WTC11 (cell line): Measurements from ENCODE around the gene KDM4C.

Experiments used
- CTCF ChIP-seq: fragments of 200-600 bp; IDR thresholded peaks from 2 replicates; pipeline ENCODE4 v1.8.0; 2022; ENCODE audit warnings: antibody characterized with exemption
- IRF1 ChIP-seq: sonication (generic); formaldehyde crosslinking; IDR thresholded peaks from 2 replicates; pipeline ENCODE4 v1.8.0; 2023; ENCODE audit warnings: missing genetic modification reagents
- NFYB ChIP-seq: sonication (generic); formaldehyde crosslinking; conservative IDR thresholded peaks from 2 replicates; pipeline ENCODE4 v1.8.0; 2022; ENCODE audit warnings: low read depth, missing genetic modification reagents
- SP1 ChIP-seq: sonication (generic); formaldehyde crosslinking; conservative IDR thresholded peaks from 2 replicates; pipeline ENCODE4 v1.8.1; 2022; ENCODE audit warnings: missing genetic modification reagents
- USF1 ChIP-seq: sonication (generic); formaldehyde crosslinking; IDR thresholded peaks from 2 replicates; pipeline ENCODE4 v1.8.0; 2022; ENCODE audit warnings: mild to moderate bottlenecking, missing genetic modification reagents

- no peak for TF ChIP-seq NFYB (CRISPR knock-in tag)
- TF ChIP-seq USF1 (CRISPR knock-in tag): no peak
- no peak for TF ChIP-seq SP1 (CRISPR knock-in tag)
- no peak for TF ChIP-seq CTCF
- TF ChIP-seq IRF1 (CRISPR knock-in tag): no peak
Observed at GRCh38 chr9:7165331-7165975, 407.7 kb downstream of the KDM4C start.
